NOMO-1 treated with dmso at 0.1 percent for 144 hours (cell line): ENCODE results near the gene DUSP28.
"Not testable (repeated sequence)": the region's sequence is repeated elsewhere in the genome, so short reads cannot be mapped to it uniquely, and the experiment has no call there.

Experiments
- DNase-seq: peaks from one replicate; lab custom pipeline; 2025; ENCODE audit not compliant: unreplicated experiment; lab: John Stamatoyannopoulos, UW

Gene DUSP28

GRCh38 chr2:240559286-240559685 is 871 bp upstream of the DUSP28 start:
- no peak for DNase-seq

GRCh38 chr2:240560480-240561324 is 545 bp downstream of the DUSP28 start:
- DNase-seq = peak; percentile 95

GRCh38 chr2:240561325-240561971 is 1.3 kb downstream of the DUSP28 start:
- peak; percentile 27 for DNase-seq

DNA sequence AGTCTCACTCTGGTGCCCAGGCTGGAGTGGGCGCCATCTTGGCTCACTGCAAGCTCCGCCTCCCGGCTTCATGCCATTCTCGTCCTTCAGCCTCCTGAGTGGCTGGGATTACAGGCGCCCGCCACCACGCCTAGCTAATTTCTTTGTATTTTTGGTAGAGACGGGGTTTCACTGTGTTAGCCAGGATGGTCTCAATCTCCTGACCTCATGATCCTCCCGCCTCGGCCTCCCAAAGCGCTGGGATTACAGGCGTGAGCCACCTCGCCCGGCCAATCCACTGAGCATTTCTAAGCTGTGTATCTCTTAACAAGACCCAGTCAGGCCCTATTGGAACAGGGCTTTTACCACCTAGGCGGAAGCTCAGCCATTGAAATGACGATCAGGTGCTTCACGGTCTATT is 3.1 kb downstream of the DUSP28 start:
- DNase-seq = not testable (repeated sequence)

DNA sequence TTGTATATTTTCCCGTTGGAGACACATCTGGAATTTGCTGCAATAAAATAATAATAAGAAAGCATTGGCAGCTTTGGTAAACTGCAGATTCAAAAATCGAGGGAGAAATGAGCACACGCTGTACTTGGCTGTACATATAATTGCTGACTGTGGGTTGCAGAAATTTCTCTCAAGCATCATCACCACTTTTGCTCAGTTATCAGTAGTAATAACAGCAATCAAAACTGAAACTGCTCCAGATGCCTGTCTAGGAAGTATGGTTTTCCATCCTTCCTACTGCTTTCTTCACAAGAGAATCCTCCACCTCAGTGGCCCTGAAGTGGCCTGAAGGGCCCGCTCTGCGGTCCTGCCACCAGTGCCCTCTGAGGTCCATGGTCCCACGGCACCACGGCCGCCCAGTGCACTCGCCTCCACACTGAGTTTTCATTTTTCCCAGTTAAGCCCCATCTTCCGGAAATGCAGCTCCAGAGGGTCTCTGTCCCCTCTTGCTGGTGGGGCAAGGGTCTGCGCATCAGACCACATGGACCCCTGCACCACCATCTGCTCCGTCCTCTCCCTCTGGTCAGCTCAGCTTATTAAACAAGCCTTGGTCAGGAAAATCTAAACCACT is 3.9 kb downstream of the DUSP28 start:
- no peak for DNase-seq

GRCh38 chr2:240564561-240565332 is 4.6 kb downstream of the DUSP28 start:
- no peak for DNase-seq

- peak; percentile 93 for DNase-seq
Observed at GRCh38 chr2:240565333-240566202, 5.4 kb downstream of the DUSP28 start.

- DNase-seq = peak; percentile 94
Observed at GRCh38 chr2:240566203-240567136, 6.3 kb downstream of the DUSP28 start.

GRCh38 chr2:240567137-240567871 is 7.1 kb downstream of the DUSP28 start:
- DNase-seq = peak; percentile 6

DNA sequence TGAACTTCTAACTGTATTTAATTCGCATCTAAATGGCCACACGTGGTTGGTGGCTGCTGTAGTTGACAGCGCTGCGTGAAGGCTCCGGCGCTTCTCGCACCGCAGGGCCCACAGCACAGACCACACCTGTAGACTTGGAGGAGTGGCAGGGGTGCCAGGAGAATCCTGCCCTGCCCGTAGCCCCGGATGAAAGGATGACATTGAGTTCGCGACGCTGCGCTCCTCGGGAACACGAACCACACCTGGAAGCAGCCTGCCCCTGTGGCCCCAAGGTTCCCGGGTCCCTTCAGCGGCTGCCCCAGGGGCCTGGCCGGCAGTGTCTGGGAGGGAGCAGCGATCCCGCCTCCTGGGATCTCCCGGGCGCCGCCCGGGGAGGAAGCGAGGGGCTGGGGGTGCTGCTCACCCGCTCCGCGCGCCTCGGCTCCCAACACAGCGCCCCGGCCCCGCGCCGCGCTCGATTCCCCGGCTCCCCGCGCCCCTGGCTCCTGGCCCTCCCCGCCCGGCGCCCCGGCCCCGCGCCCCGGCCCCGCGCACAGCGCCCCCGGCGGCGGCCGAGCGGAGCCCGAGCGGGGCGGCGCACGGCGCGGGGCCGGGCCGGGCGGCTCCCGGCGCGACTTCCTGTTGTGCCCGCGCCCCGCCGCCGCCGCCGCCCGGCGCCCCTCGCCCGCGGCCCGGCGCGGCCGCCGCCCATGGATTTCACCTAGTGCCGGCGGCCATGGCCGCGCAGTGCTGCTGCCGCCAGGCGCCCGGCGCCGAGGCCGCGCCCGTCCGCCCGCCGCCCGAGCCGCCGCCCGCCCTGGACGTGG is 7.9 kb downstream of the DUSP28 start, which contains the start of gene RNPEPL1:
TSS of gene RNPEPL1 (plus strand) at position 613 of the 806 bp plus-strand sequence. CDS start at position 716, 103 bp downstream.
- DNase-seq = no peak

GRCh38 chr2:240568678-240569522 is 8.7 kb downstream of the DUSP28 start:
- DNase-seq = peak; percentile 23

- no peak for DNase-seq
Observed at GRCh38 chr2:240569523-240569997, 9.4 kb downstream of the DUSP28 start.

DNA sequence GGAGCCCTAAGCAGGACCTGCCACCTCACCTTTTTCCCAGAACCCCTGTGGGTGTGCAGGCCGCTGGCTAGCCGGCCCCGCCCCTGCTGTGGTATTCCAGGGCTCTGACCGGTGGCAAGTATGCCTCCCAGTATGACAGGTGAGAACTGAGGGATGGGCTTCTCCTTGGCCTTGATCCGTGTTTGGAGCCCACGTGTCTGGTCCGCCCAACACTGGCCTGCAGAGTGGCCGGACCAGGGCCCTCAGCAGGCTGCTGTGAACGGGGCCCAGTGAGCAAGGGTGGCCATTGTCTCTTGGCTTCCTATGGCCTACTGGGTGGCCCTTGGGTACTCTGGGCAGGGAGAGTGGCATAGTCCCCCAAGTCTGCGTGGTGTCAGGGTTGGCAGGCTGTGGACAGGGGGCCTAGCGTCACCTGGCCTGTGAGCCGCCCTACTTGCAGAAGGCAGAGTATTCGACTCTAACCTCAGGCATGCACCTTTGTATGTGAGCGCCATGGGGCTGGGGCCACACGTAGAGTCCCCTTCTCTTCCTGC is 9.9 kb downstream of the DUSP28 start:
- no peak for DNase-seq

DNA sequence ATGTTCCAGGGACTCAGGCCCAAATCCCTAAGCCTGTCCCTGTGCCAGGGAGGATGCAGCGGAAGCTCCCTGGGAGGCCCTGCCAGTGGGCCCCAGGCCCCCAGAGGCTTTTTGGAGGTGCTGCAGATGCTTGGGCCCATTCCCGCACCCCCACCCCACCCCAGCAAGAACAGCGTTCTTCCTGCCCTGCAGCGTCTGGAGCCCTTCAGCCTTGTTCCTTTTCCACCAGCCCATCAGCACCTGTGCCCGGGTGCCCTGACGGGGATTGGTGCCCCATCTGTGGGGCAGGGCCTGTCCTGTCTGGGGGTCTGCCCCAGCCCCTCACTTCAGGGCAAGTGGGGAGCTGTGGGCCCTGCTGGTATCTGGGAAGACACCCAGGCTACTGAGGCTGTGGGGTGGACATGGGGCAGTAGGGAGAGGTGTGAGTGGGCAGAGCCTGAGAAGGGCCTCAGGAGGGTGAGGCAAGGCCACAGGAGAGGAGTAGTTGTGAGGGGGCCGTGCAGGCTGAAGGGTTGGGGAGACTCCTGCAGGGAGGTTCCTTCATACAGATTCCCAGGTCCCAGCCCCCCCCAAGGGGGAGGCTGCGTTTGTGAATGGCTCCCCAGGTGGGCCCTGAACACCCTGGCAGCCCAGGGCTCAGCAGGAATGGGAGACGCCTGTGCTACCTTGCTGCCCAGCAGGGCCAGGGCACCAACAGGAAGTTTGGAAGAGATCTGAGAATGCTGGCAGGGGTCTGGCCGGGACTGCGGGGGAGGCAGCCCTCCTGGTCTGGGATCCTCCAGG is 10.6 kb downstream of the DUSP28 start:
- DNase-seq = no peak

DNA sequence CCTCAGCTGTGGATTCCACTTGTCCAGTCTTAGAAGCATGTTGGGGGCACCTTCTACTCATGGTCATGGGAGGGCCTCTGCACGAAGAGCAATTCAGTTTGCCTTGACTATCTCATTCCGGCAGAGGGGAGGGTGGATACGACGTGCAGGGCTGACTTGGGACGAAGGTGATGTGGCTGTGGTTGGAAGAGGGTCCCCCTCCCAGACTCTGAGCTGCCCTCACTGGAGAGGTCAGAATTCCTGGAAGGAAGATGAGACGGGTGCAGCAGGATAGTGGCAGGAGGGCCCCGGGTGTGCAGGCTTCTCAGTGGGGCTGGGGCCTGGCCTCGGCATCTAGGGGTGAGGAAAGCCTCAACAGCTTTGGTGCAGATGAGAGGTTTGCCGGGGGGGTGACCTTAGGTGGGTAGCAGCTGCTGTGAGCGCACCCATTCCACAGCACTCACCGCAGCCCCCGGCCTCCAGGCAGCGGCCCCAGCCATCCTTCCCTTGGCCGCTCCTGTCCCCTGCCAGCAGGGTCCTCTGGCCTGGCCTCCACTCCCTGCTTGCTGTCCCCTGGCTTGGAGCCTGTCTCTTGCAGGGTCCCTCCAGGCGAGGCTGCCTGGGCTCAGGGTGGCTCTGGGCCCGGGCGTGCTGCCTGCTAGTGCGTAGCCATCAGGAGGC is 11.3 kb downstream of the DUSP28 start:
- no peak for DNase-seq
